CD4-positive, alpha-beta T cell treated with Interleukin-10 for 1 hour (primary cell): ENCODE data around the gene DCUN1D5.

Experiments used
- DNase-seq: peaks from one replicate; pipeline ENCODE4 v3.0.0-alpha.2; 2020

The DCUN1D5 gene

GRCh38 chr11:103091801-103092524, at the start of gene DCUN1D5:
TSS of gene DCUN1D5 (minus strand) at chr11:103092160. CDS start at chr11:103091872, 288 bp downstream.
- peak; percentile 95 for DNase-seq

DNA sequence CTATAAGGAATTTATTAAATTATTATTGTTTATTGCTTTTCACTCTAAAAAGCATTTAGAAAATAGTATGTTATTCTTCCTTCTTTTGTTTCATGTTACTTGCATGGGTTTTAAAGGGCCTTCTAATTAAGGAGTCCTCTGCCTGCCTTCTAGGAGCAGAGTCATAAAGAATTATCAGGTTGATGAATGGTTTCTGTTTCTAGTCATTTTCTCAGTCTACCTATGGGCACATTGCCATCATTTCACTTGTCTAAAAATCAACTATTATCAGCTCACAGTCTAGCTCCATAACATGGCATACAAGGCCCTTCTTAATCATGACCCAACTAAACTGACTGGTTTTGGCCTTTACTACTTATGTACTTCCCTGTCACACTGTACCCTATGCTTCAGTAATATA, 33.5 kb upstream of the DCUN1D5 start:
- DNase-seq = no peak

DNA sequence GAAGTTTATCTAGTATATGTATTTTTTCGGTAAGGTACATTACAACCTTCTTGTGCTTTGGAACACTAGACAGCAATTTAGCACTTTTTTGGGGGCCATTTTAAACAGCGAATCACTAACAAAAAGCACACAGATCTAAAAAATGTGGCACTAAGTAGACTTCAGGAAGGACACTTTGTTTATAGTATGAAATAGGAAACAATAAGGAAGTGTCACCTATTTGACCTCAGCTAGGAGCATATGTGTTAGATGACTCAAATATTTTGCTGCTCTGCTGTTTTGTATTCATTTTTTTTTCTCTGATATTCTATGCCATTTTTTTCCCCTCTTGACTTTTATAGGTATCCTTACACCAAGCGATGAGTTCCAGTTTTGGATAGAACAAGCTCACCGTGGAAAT, 22.9 kb upstream of the DCUN1D5 start:
- DNase-seq = no peak

DNA sequence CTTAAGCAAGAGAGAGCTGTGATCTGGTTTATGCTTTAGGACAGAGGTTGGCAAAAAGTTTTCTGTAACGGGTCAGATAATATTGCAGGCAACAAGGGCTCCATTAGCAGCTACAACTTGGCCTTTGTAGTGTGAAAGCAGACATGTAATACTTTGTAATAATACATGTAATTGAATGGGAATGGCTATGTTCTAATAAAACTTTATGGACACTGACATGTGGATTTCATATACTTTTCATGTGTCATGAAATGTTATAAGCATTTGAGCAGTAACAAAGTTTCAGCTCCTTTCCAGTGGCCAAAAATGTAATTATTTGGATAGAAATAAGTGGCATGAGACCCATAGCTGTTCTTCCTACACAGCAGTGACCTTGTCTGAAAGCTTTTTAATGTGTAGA, 20.4 kb upstream of the DCUN1D5 start:
- DNase-seq = no peak

GRCh38 chr11:103111400-103111799, 19.4 kb upstream of the DCUN1D5 start:
- DNase-seq = no peak

GRCh38 chr11:103110391-103110790, 18.4 kb upstream of the DCUN1D5 start:
- peak; percentile 13 for DNase-seq

GRCh38 chr11:103109818-103110388, 17.9 kb upstream of the DCUN1D5 start:
- no peak for DNase-seq

GRCh38 chr11:103108933-103109817, 17.2 kb upstream of the DCUN1D5 start, which contains the start of gene DYNC2H1:
TSS of gene DYNC2H1 (plus strand) at chr11:103109426. CDS start at chr11:103109575, 149 bp downstream.
- peak; percentile 89 for DNase-seq

DNA sequence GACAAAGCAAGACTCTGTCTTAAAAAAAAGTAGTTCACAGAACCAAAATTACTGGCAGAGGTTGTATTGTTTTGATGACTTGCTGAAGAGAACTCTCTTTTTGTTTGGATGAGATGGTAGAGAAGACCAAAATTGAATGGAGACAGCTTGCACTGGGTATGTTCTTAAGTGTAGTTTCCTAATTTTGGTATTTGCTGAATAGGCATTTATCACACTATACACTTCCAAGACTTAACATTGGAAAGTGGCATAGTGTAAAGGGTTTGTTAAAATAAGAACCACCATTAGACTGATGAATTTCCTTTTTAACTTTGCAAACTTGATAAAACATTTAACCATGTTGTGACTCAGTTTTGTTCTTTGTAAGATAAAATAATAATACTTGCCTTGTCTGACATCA, 5.3 kb upstream of the DCUN1D5 start:
- DNase-seq = no peak

DNA sequence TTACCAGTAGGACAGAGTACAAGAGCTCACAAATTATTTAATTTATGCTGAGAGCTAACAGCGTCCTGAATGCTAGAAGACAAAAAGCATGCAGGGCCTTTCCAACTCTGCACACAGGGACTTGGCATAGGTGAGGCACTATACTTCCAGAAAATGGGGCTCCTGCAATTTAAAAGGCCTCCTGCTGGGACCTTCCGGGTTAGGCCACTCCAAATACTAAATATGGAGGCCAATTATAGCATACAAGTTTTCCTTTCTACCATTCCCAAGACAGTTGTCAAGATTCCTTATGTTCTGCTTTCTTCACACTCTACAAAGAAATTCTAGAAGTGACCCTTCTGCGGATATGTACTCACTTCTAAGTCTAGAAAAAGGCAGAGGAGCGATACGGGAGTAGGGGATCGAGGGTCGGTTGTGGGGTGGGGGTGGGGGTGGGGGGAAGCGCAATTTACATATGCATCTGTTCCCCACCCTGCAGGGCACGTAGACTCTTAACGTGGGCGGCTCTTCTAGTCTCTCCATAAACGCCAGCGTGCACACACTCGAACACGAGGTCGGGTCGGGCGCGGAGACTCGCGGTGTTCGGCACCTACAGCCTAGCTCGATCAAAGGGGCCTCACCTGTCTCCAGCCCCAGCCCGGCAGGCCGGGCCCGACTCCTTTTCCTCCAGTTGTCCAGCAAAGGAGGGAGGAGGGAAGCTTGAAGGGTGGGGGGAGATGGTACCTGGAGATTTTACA, 728 bp downstream of the DCUN1D5 start:
- DNase-seq = peak; percentile 42

DNA sequence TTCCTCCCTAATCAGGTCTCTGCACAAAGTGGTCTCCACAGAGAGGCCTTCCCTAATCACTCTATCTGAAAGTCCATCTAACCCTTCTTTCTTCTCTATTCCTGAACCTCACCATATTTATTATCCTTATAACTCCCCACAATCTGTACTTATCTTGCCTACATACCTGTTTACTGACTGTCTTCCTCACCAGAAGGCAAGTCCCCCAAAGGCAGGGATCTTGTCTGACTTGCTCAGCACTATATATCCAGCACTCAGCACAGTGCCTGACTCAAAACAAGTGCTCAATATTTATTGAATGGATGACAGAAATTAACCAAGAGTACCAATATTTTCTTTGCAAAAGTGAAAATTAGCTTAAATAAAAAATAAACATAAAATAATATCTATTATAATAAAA, 5.5 kb downstream of the DCUN1D5 start:
- DNase-seq = no peak

DNA sequence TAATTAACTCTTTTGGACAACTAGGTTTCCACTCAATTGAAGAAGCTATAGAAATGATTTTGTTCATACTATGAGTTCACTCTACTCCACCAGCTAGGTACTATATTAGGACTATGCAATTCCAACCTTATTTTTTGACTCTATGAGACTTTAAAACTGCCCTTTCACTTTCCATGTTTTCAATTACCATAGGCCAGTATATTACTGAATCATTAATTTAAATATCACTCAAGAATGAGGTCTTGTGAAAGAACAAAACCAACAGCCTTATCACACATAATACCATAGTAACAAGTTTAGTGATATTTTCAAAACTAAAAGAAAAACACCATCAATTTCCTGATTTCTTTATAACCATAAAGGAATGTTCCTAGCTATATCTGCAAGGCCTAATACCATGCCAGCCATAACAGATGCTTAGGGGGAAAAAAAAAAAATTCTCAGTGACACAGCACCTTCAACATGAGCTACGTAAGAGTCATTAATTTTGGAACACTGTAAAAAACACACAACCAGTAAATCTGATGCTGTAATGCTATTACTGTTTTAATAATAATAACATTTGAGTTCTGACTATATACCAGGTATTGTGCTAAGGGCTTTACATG, 6.1 kb downstream of the DCUN1D5 start:
- no peak for DNase-seq

GRCh38 chr11:103079833-103080232, 12.1 kb downstream of the DCUN1D5 start:
- DNase-seq = no peak

- DNase-seq = no peak
These were observed 13.2 kb downstream of the DCUN1D5 start for GRCh38 chr11:103078710-103079109.

GRCh38 chr11:103077554-103077953, 14.4 kb downstream of the DCUN1D5 start:
- DNase-seq = no peak

GRCh38 chr11:103076361-103076760, 15.6 kb downstream of the DCUN1D5 start:
- DNase-seq = no peak

DNA sequence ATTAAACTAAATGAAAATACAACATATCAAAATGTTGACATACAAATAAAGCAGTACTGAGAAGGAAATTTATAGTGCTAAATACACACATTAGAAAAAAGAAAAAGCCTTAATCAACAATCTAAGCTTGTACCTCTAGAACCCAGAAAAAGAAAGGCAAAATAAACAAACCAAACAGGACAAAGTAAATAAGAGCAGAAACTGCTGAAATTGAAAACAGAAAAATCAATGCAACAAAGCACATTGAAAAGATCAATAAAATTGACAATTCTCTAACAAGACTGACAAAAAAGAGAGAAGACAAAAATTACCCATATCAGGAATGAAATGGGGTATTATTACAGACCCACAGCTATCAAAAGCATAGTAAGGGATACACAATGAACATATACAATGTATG, 21.0 kb downstream of the DCUN1D5 start:
- DNase-seq = no peak

DNA sequence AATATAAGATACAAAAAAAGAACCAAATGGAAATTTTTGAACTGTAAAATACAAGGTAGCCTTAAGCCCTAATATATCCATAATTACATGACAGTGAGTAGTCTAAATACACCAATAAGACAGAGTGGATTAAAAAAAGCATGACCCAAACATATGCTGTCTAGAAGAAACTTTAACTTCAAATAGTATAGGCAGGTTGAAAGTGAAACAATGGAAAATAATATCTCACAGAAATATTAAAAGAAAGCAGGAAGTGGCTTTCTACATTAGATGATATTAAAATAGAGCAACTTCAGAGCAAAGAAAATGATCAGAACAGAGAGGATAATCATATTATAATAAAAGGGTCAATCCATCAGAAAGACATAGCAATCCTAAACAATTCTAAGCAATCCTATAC, 21.8 kb downstream of the DCUN1D5 start:
- DNase-seq = peak; percentile 18

DNA sequence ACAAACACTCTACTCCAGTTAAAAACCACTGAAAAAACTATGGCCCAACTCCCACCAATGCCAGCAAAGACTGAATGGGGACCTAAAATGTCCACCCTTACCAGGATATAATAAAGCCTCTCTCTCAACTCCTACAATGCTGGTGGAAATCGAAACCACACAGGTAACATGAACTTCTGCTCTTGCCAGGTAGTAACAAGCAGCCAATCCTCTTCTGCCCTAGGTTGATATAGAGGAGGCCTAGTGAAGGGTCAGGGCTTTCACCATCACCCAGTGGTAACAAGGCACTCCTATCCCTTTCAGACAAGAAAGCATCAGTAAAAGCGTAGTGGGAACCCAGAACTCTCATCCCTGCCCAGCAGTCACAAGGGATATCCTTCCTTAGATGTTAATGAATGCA, 22.6 kb downstream of the DCUN1D5 start:
- peak; percentile 17 for DNase-seq

- no peak for DNase-seq
These were observed 24.8 kb downstream of the DCUN1D5 start for GRCh38 chr11:103067118-103067517.

DNA sequence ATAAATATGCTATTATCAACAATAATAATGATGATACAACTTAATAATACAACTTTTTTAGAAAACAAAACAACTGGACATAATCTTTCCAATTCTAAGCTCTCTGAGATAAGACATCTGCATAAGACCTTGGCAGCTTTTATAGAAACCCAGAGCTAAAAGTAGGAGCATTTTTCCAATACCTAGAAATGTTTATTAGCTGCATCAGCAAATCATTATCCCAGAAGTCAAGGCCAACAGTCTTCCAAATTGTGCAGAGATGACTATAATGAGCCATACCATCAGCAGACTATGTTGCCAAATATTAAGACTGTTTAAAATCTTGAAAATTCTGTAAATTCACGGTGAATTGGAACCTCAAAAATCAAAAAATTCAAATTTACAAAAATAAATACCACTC, 30.3 kb downstream of the DCUN1D5 start:
- DNase-seq = no peak

GRCh38 chr11:103055221-103055890, 36.6 kb downstream of the DCUN1D5 start:
- peak; percentile 57 for DNase-seq
